SK-N-SH (cell line): ENCODE data around the gene ERC2. TPM values are rescaled to one million over a fixed set of nuclear protein-coding genes. Genes with fewer than 3 reads are reported as not detected.

ENCODE experiments used
- CTCF ChIA-PET: fragments of 300-600, 350-600 bp; formaldehyde crosslinking; extraction: SDS; loops from one replicate; lab custom pipeline; 2021; lab: Yijun Ruan, JAX
- POLR2A ChIA-PET: fragments of 350-600 bp; sonication (Branson Sonifier 250); formaldehyde crosslinking; extraction: SDS; loops from one replicate; lab custom pipeline; 2020; ENCODE audit warnings: antibody characterized with exemption, inconsistent platforms; lab: Yijun Ruan, JAX
- DNase-seq: peaks from one replicate; pipeline ENCODE4 v3.0.0; 2012
- H2AFZ ChIP-seq: fragments of 200-600 bp; sonication (generic); 2 replicates; pipeline ENCODE4 v1.8.1; 2016; ENCODE audit warnings: antibody characterized with exemption, mild to moderate bottlenecking, low read depth
- H3F3A ChIP-seq: fragments of 200-600 bp; sonication (generic); replicated peaks from 2 replicates; pipeline ENCODE3; 2016; ENCODE audit warnings: antibody characterized with exemption, mild to moderate bottlenecking; ENCODE audit not compliant: insufficient read depth
- H3K27ac ChIP-seq, 2 experiments: fragments of 200-500 bp in 1 of 2; fragments of 200-600 bp in 1 of 2; sonication (Bioruptor generic) in 1 of 2; sonication (generic), shearing (Covaris generic) in 1 of 2; 2 replicates each; pipeline versions ENCODE4 v1.5.1 to v1.6.1; 2014 to 2016; ENCODE audit warnings: low read depth in 2 of 2, inconsistent platforms in 1 of 2, low read length in 1 of 2, mild to moderate bottlenecking in 1 of 2, mixed read lengths in 1 of 2
- H3K27me3 ChIP-seq: fragments of 200-600 bp; sonication (generic), shearing (Covaris generic); 2 replicates; pipeline ENCODE4 v1.6.1; 2016; ENCODE audit warnings: mixed run types; ENCODE audit not compliant: insufficient read depth
- H3K36me3 ChIP-seq, 2 experiments: fragments of 200-500 bp in 1 of 2; fragments of 200-600 bp in 1 of 2; sonication (Bioruptor generic) in 1 of 2; sonication (generic) in 1 of 2; replicated peaks in 1 of 2; 2 replicates each; pipeline versions ENCODE3 to v1.5.1; 2014 to 2016; ENCODE audit warnings: low read length in 1 of 2, mild to moderate bottlenecking in 1 of 2; ENCODE audit not compliant: insufficient read depth in 2 of 2, control insufficient read depth in 1 of 2
- H3K4me1 ChIP-seq, 2 experiments: fragments of 200-500 bp in 1 of 2; fragments of 200-600 bp in 1 of 2; sonication (Bioruptor generic) in 1 of 2; sonication (generic), shearing (Covaris generic) in 1 of 2; 2 replicates each; pipeline versions ENCODE4 v1.5.1 to v1.6.1; 2014 to 2016; ENCODE audit warnings: low read depth in 1 of 2, low read length in 1 of 2, mixed run types in 1 of 2; ENCODE audit not compliant: insufficient read depth in 2 of 2, control insufficient read depth in 1 of 2
- H3K4me2 ChIP-seq: fragments of 200-600 bp; sonication (generic), shearing (Covaris generic); 2 replicates; pipeline ENCODE4 v1.6.1; 2017; ENCODE audit warnings: mixed run types
- H3K4me3 ChIP-seq, 2 experiments: fragments of 200-500 bp in 1 of 2; fragments of 200-600 bp in 1 of 2; sonication (Bioruptor generic) in 1 of 2; sonication (generic), shearing (Covaris generic) in 1 of 2; 2 replicates each; pipeline versions ENCODE4 v1.5.1 to v1.8.1; 2014 to 2016; ENCODE audit warnings: low read depth in 2 of 2, inconsistent platforms in 1 of 2, low read length in 1 of 2, mild to moderate bottlenecking in 1 of 2, mixed read lengths in 1 of 2, moderate library complexity in 1 of 2
- H3K79me2 ChIP-seq: fragments of 200-600 bp; sonication (generic); 2 replicates; pipeline ENCODE4 v1.8.1; 2017; ENCODE audit warnings: mild to moderate bottlenecking; ENCODE audit not compliant: insufficient read depth
- H3K9ac ChIP-seq: fragments of 200-600 bp; sonication (generic); 2 replicates; pipeline ENCODE4 v1.6.1; 2017; ENCODE audit warnings: mixed run types
- H3K9me2 ChIP-seq: fragments of 200-600 bp; sonication (generic); 2 replicates; pipeline ENCODE4 v1.6.1; 2017; ENCODE audit warnings: mixed run types
- H3K9me3 ChIP-seq: fragments of 200-600 bp; sonication (generic); 2 replicates; pipeline ENCODE4 v1.6.1; 2017; ENCODE audit warnings: mixed run types, mild to moderate bottlenecking, moderate library complexity
- H4K20me1 ChIP-seq: fragments of 200-600 bp; sonication (generic); 2 replicates; pipeline ENCODE4 v1.6.1; 2017; ENCODE audit warnings: mild to moderate bottlenecking, mixed run types; ENCODE audit not compliant: insufficient read depth
- CHD2 ChIP-seq: fragments of 150-350 bp; IDR thresholded peaks from 2 replicates; pipeline ENCODE4 v1.6.1; 2018; ENCODE audit warnings: low read length; ENCODE audit not compliant: partially characterized antibody
- CTCF ChIP-seq: fragments of 200-600 bp; sonication (generic); IDR thresholded peaks from 2 replicates; pipeline ENCODE4 v1.6.1; 2017; ENCODE audit warnings: antibody characterized with exemption, mild to moderate bottlenecking, moderate library complexity
- ELF1 ChIP-seq: IDR thresholded peaks from 2 replicates; pipeline ENCODE4 v1.4.0; 2012
- EZH2phosphoT487 ChIP-seq: fragments of 200-600 bp; sonication (generic); IDR thresholded peaks from 2 replicates; pipeline ENCODE4 v1.6.1; 2017; ENCODE audit warnings: low read depth, mixed run types, mild to moderate bottlenecking, antibody characterized with exemption, moderate library complexity, borderline replicate concordance
- IRF3 ChIP-seq: fragments of 150-350 bp; IDR thresholded peaks from 2 replicates; pipeline ENCODE4 v1.6.1; 2016; ENCODE audit warnings: mild to moderate bottlenecking, low read depth, low read length
- JUND ChIP-seq: IDR thresholded peaks from 2 replicates; pipeline ENCODE4 v1.4.0; 2012
- MAX ChIP-seq: IDR thresholded peaks from 2 replicates; pipeline ENCODE4 v1.4.0; 2012; ENCODE audit warnings: low read depth
- MEF2A ChIP-seq: IDR thresholded peaks from 2 replicates; pipeline ENCODE4 v1.4.0; 2012; ENCODE audit warnings: low read depth, borderline replicate concordance
- NFIC ChIP-seq: IDR thresholded peaks from 2 replicates; pipeline ENCODE4 v1.4.0; 2012; ENCODE audit warnings: borderline replicate concordance
- NRF1 ChIP-seq: IDR thresholded peaks from 2 replicates; pipeline ENCODE4 v1.6.1; 2012; ENCODE audit warnings: low read depth, mild to moderate bottlenecking, low read length
- PBX3 ChIP-seq: IDR thresholded peaks from 2 replicates; pipeline ENCODE4; 2012
- POLR2AphosphoS5 ChIP-seq: IDR thresholded peaks from 2 replicates; pipeline ENCODE4 v1.6.1; 2012; ENCODE audit warnings: low read depth, low read length
- RAD21 ChIP-seq: IDR thresholded peaks from 2 replicates; pipeline ENCODE4 v1.6.1; 2012; ENCODE audit warnings: mild to moderate bottlenecking, low read length
- RCOR1 ChIP-seq: fragments of 150-350 bp; IDR thresholded peaks from 2 replicates; pipeline ENCODE4 v1.6.1; 2017; ENCODE audit warnings: antibody characterized with exemption, low read length
- REST ChIP-seq: IDR thresholded peaks from 2 replicates; pipeline ENCODE4 v1.6.1; 2012; ENCODE audit warnings: mild to moderate bottlenecking, low read depth, low read length, moderate library complexity
- RFX5 ChIP-seq: IDR thresholded peaks from 2 replicates; pipeline ENCODE4 v1.6.1; 2012; ENCODE audit warnings: mild to moderate bottlenecking, improper control_type of control experiment, low read length
- SIN3A ChIP-seq: IDR thresholded peaks from 2 replicates; pipeline ENCODE4 v1.6.1; 2012; ENCODE audit warnings: low read depth, mild to moderate bottlenecking, low read length, moderate library complexity, borderline replicate concordance
- TAF1 ChIP-seq: IDR thresholded peaks from 2 replicates; pipeline ENCODE4 v1.6.1; 2012; ENCODE audit warnings: low read depth, mild to moderate bottlenecking, low read length, moderate library complexity, borderline replicate concordance
- TEAD4 ChIP-seq: IDR thresholded peaks from 2 replicates; pipeline ENCODE4 v1.4.0; 2012; ENCODE audit warnings: mild to moderate bottlenecking, borderline replicate concordance; ENCODE audit not compliant: insufficient read depth
- USF2 ChIP-seq: fragments of 150-350 bp; IDR thresholded peaks from 2 replicates; pipeline ENCODE4 v1.6.1; 2017; ENCODE audit warnings: antibody characterized with exemption, low read length, low read depth, borderline replicate concordance
- WGBS: methylation state at CpG from one replicate; pipeline ENCODE4 v1.1.6; 2017; ENCODE audit warnings: low lambda C conversion rate; 5-methylcytosine and 5-hydroxymethylcytosine counted together
- polyA plus RNA-seq, 3 experiments: library from polyadenylated mRNA; depleted of rRNA; stranded (reverse); fragments of >200 nt; gene quantifications; 2 replicates each; pipeline ENCODE4 v1.2.3, GENCODE V29; 2012

Gene ERC2
- polyA plus RNA-seq, 1 of the 3 experiments (the other 2 are of a cell fraction), result 1.6 TPM

GRCh38 chr3:56321383-56321782 is 146.9 kb downstream of the ERC2 start (continued):
- no peak for TF ChIP-seq MAX
- no peak for TF ChIP-seq TEAD4
- TF ChIP-seq EZH2phosphoT487, result no peak
- no peak for TF ChIP-seq POLR2AphosphoS5
- no peak for TF ChIP-seq USF2
- no peak for TF ChIP-seq RAD21
- no peak for TF ChIP-seq SIN3A
- TF ChIP-seq, all 33 proteins: peak for 0

- WGBS, result 62% methylated on average over 5 of the region's 5 CpGs
- Histone ChIP-seq H3K4me2 (no peak overlapping the region), H3K36me3 (no peaks in the 10 kb centered on the region), H3K27me3 (no peaks in the 10 kb centered on the region), H3F3A (no peaks in the 10 kb centered on the region), H3K9me2 (no peaks in the 10 kb centered on the region), H3K27ac (no peak overlapping the region), H3K4me3 (no peak overlapping the region), H3K79me2 (no peaks in the 10 kb centered on the region), H3K9ac (no peak overlapping the region), H2AFZ (no peak overlapping the region), H4K20me1 (no peaks in the 10 kb centered on the region), H3K9me3 (no peaks in the 10 kb centered on the region), H3K4me1 (no peaks in the 10 kb centered on the region)
- no peak for DNase-seq
- CTCF ChIA-PET, result interaction anchor here (0.7 to 1.2 kb wide), 4 partner anchors 17 to 297 kb away, joined by 3 to 4 read pairs (median 4); no protein-coding TSS in a partner anchor
- POLR2A ChIA-PET, result no interaction called here
- no peak for TF ChIP-seq RFX5
- TF ChIP-seq SIN3A, result no peak
- TF ChIP-seq PBX3, result no peak
- no peak for TF ChIP-seq NRF1
- no peak for TF ChIP-seq JUND
- TF ChIP-seq MAX, result no peak
- no peak for TF ChIP-seq REST
- TF ChIP-seq USF2, result no peak
- TF ChIP-seq MEF2A, result no peak
- no peak for TF ChIP-seq CTCF
- TF ChIP-seq RCOR1, result no peak
- no peak for TF ChIP-seq ELF1
- TF ChIP-seq CHD2, result no peak
- TF ChIP-seq TAF1, result no peak
- TF ChIP-seq IRF3, result no peak
- TF ChIP-seq RAD21, result no peak
- TF ChIP-seq TEAD4, result no peak
- no peak for TF ChIP-seq NFIC
Measured at GRCh38 chr3:56320883-56321282, 147.4 kb downstream of the ERC2 start.
